ENCODE data around the gene ANKRD65. TPM values are rescaled to one million over a fixed set of nuclear protein-coding genes. Genes with fewer than 3 reads are reported as not detected.
"Not testable (repeated sequence)": the region's sequence is repeated elsewhere in the genome, so short reads cannot be mapped to it uniquely, and the experiment has no call there.

Gene ANKRD65
- total and polyA plus RNA-seq, 2 experiments from 2014 or later = 0.32 to 0.60 TPM

GRCh38 chr1:1407636-1408318 is 13.3 kb downstream of the ANKRD65 start:
- no peaks in the 10 kb centered on the region for H3K9me3 ChIP-seq (ENCODE audit: low read depth)
- TF ChIP-seq CTCF (IDR thresholded peaks at IDR 0.05; ENCODE audit: low read depth, low read length) = peak; percentile 1
- peak overlapping the region; percentile 72 for H3K4me3 ChIP-seq
- H3K36me3 ChIP-seq = peaks cover 16% of the 10 kb centered on the region
- peak; percentile 47 to 56 for DNase-seq (ENCODE audit: low read depth in 1 of 2, low spot score in 1 of 2)
- H3K4me1 ChIP-seq (ENCODE audit: low read depth) = peaks cover 11% of the 10 kb centered on the region
- no peaks in the 10 kb centered on the region for H3K27me3 ChIP-seq
- H3K27ac ChIP-seq = peak overlapping the region; percentile 84

- DNase-seq (ENCODE audit: low read depth in 1 of 2, low spot score in 1 of 2) = peak; percentile 91 to 95
- H3K36me3 ChIP-seq = peaks cover 17% of the 10 kb centered on the region
- peak within 1 kb of the TSS; percentile 72 for H3K4me3 ChIP-seq
- no peak for TF ChIP-seq CTCF (IDR thresholded peaks at IDR 0.05; ENCODE audit: low read depth, low read length)
- H3K27me3 ChIP-seq = no peaks in the 10 kb centered on the region
- H3K4me1 ChIP-seq (ENCODE audit: low read depth) = peaks cover 11% of the 10 kb centered on the region
- H3K9me3 ChIP-seq (ENCODE audit: low read depth) = no peaks in the 10 kb centered on the region
- H3K27ac ChIP-seq = peak within 1 kb of the TSS; percentile 84
Observed at GRCh38 chr1:1406821-1407635, 14.0 kb downstream of the ANKRD65 start, which contains the start of gene MRPL20. MRPL20 (minus strand) TSS chr1:1407293; CDS start chr1:1407217, 76 bp downstream.

- Histone ChIP-seq H3K9me3 (ENCODE audit: low read depth) (no peaks in the 10 kb centered on the region), H3K27me3 (no peaks in the 10 kb centered on the region), H3K4me1 (ENCODE audit: low read depth) (peaks cover 11% of the 10 kb centered on the region), H3K4me3 (peak overlapping the region; percentile 72), H3K27ac (peak overlapping the region; percentile 84), H3K36me3 (peaks cover 24% of the 10 kb centered on the region)
- DNase-seq (ENCODE audit: low read depth in 1 of 2, low spot score in 1 of 2) = no peak
- TF ChIP-seq CTCF (IDR thresholded peaks at IDR 0.05; ENCODE audit: low read depth, low read length) = no peak
Observed at GRCh38 chr1:1406101-1406820, 14.8 kb downstream of the ANKRD65 start.

- DNase-seq (ENCODE audit: low read depth in 1 of 2, low spot score in 1 of 2) = no peak
- Histone ChIP-seq H3K9me3 (ENCODE audit: low read depth) (no peaks in the 10 kb centered on the region), H3K4me3 (no peak overlapping the region), H3K27ac (no peak overlapping the region), H3K4me1 (ENCODE audit: low read depth) (peaks cover 11% of the 10 kb centered on the region), H3K27me3 (no peaks in the 10 kb centered on the region), H3K36me3 (peaks cover 32% of the 10 kb centered on the region)
- TF ChIP-seq CTCF (IDR thresholded peaks at IDR 0.05; ENCODE audit: low read depth, low read length) = no peak
Observed at GRCh38 chr1:1403653-1404052, 17.4 kb downstream of the ANKRD65 start.

GRCh38 chr1:1402901-1403392 is 18.1 kb downstream of the ANKRD65 start:
- not testable (repeated sequence) for H3K27ac ChIP-seq; H3K4me1 ChIP-seq (ENCODE audit: low read depth); H3K4me3 ChIP-seq; DNase-seq (ENCODE audit: low read depth in 1 of 2, low spot score in 1 of 2); H3K27me3 ChIP-seq; H3K9me3 ChIP-seq (ENCODE audit: low read depth)
- peaks cover 32% of the 10 kb centered on the region for H3K36me3 ChIP-seq
